GM18907 (cell line): ENCODE measurements around the gene ARMC6.
A peak's percentile ranks its signal among the peaks of the same experiment; 100 is the strongest.

Source experiments
- ATAC-seq: cut with Tn5 transposase; IDR thresholded peaks from one replicate; pipeline ENCODE4 v1.9.1; 2021; ENCODE audit warnings: mild to moderate bottlenecking, moderate library complexity; ENCODE audit not compliant: unreplicated experiment

ARMC6 gene

DNA sequence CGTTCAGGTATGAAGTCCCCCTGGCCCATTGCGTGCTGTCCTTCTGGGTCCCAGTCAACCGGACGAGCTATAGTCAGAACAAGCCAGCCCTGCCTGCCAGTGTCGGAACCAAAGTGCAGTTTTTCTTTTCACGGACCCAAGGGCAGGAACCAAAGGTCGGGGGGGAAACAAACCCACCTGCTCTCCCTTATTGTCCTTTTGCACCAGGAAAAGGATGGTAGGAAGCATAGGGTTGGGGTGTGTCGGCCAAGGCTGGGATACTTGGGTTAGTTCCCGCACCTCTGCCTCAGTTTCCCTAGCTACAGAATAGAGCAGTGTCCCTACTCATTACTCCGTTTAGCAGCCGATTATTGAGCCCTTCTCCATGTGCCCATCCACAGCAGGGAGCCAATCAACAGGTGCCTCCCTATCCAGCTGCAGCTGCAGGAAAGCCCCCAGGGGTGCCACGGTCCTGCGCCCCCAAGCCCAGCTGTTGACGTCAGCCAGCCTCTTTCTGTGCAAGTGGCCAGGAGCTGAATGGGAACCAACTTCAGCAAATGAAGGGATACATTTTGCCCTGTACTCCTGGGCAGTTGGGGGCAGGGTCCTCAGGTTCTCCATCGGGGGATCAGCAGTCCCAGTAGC, 21.0 kb downstream of the ARMC6 start:
- no peak for ATAC-seq

DNA sequence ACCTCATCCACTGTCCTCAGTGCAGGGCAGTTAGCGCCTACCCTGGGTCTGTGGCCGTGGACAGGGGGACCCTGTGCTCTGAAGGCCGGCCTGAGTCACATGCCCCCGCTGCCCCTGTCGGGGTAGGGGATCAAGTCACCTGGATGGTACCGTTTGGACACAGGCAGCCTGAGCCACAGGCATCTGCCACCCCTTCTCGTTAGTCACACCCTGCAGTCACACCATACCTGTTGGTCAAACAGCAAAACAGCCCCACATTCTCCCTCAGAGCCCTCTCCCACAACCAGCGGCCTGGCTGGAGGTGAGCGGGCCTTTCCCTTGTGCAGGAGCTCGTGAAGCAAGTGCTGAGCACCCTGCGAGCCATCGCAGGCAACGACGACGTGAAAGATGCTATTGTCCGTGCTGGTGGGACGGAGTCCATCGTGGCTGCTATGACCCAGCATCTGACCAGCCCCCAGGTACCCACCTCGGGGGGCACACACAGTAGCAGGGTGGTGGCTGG, 21.6 kb downstream of the ARMC6 start:
- no peak for ATAC-seq

DNA sequence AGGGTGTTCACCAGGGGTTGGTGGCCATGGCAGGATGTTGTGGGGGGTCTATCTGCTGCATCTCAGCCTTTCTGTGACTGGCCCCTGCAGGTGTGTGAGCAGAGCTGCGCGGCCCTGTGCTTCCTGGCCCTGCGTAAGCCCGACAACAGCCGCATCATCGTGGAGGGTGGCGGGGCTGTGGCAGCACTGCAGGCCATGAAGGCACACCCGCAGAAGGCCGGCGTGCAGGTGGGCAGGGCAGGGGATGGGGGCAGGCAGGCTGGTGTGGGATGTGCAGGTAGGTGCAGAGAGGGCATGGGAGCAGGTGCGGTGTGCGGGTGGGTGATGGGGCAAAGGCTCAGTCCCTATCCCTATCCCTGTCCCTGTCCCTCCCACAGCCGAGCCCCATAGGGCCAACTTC, 22.3 kb downstream of the ARMC6 start:
- no peak for ATAC-seq

DNA sequence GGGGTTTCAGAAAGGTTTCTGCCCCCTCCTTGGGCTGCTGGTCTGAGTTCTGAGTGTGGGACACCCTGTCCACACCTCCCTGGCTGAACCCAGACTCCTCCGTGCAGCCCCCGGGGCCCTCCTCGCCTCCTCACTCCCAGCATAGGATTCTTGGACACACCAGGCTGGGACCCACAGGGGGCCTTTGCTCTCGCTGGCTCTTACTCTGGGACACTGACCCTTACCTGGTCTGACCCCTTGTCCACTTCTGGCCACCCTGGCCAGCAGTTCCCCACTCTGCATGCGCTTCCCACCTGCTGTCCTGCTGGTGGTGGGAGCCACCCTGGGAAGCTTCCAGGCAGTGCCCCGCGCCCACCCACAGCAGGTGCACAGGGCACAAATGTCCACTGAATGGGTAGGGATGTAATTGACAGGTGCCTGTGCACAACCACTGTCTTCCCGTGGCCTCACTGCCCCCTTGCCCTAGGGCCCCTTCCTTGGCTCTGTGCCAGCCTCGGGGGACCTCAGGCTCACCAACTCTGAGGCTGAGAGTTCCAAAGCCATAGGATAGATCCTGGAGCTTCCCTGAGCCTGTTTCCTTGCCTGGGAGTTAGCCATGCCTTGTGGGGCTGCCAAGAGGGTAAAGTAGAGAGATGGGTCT, 23.4 kb downstream of the ARMC6 start:
- no peak for ATAC-seq

GRCh38 chr19:19057317-19057716, 23.9 kb downstream of the ARMC6 start:
- no peak for ATAC-seq

DNA sequence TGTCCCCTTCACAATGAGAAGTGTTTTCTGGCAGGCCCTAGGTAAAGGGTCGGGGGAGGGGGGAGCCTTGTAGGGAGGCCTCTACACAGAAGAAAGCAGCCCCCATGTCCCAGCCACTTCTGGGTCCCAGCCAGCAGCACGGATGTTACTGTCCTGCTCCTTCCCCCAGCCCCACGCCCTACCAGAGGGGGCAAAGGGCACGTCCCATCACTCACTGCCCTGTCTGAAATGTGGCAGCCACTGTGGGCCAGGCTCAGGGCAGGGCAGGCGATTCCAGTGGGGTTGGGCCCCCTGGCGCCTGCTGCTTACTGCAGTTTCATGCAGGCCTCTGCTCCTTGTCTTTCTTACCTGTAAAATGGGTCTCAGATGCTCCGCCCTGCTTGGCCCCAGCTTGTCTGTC, 24.3 kb downstream of the ARMC6 start:
- ATAC-seq: no peak

- no peak for ATAC-seq
These were observed 25.8 kb downstream of the ARMC6 start for GRCh38 chr19:19059018-19059836.

- no peak for ATAC-seq
These were observed 26.6 kb downstream of the ARMC6 start for GRCh38 chr19:19059837-19060611.

DNA sequence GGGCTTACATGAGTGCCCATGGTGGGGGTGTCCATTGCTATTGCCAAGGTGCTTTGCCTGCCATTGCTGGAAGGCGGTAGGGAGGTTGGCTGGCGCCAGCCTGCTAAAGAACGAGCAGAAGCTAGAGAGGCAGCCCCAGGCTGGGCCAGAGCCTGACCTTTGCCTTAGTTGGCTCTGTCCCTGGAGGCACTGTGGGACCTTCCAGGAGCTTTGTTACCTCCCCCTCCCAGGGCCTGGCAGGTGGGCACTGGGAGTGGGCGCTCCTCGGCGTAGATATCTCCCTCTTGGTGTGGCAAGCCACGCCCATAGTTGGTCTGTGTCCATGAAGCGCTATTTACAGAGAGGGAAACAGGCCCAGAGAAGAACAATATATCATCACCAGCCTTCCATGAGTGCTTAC, 28.1 kb downstream of the ARMC6 start:
- no peak for ATAC-seq

DNA sequence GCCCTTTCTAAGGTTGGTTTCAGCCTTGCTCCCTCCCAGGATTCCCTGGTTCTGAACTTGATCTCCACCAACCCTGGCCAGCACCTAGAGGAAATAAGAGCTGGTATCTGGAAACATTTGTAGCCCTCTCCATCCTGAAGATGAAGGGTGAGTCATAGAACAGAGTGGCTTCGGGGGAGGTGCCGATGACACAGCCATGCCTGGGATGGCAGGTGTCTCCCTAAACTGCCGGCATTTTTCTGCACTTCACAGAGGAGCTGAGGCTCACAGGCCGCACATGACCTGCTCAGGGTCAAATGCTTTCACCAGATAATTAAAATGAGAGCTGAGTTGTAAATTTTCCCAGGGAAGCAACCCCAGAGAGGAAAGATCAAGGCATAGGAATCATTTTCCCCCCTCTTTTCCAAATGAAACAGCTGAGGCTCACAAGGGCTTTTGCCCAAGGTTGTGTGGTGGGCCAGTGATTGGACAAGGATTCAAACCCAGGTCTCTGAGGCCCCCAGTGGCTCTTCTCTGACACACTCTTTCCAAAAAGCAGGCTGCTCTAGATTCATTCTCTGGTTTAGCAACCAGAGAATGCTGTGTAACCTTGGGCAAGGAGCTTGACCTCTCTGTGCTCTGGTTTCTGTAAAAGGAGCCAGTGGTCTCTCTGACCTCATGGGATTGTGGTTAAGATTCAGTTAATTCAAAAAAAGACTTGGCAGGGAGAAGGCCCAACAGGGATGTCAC, 29.2 kb downstream of the ARMC6 start:
- no peak for ATAC-seq

DNA sequence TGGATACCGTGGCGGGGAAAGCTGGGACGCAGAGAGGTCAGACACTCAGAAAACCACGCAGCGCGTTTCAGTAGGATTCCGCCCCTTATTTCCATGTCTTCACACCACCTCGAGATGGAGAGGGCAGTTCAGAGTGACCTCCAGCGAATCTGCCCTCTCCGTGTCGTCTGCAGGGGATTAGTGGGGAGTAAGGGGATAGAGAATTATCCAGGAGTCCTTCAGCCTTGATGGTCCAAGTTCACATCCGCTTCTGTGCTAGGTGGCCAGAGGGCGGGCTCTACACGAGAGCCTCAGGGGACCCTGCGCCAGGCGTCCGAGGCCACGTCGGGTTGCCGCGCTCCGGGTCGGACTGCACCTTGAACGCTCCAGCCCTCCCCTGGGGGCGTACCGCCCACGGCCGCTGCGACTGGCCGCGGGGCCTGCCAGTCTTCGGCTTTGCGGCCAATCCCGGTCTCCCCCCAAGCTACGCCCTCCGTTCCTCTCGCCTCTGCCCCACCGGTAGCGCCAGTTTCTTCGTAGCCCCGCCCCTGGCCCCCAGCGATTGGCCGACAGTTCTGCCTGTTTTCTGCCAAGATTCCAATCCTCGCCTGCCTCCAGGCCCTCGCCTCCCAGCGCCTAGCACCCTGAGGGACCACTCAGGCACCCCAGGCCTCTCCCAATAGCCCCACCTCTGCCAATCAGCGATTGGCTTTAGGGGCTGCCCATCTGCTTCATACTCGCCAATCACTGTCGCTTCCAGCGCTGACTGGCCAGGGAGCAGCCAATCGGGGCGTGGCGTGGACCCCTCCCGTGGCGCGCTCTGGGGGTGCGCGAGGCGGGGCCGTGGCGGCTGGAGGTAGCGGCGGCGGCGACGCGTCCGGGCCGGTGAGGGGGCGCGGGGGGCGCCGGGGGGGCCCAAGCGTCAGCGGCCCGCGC, 30.0 kb downstream of the ARMC6 start, which contains the start of gene SLC25A42:
TSS of gene SLC25A42 (plus strand) at position 812 of the 915 bp plus-strand sequence. CDS start 32,131 bp downstream, outside the sequence.
- peak; percentile 93 for ATAC-seq

GRCh38 chr19:19064098-19064722, 30.8 kb downstream of the ARMC6 start:
- ATAC-seq: peak; percentile 10

- no peak for ATAC-seq
These were observed 31.7 kb downstream of the ARMC6 start for GRCh38 chr19:19064811-19065745.

- no peak for ATAC-seq
These were observed 34.1 kb downstream of the ARMC6 start for GRCh38 chr19:19067276-19068072.

DNA sequence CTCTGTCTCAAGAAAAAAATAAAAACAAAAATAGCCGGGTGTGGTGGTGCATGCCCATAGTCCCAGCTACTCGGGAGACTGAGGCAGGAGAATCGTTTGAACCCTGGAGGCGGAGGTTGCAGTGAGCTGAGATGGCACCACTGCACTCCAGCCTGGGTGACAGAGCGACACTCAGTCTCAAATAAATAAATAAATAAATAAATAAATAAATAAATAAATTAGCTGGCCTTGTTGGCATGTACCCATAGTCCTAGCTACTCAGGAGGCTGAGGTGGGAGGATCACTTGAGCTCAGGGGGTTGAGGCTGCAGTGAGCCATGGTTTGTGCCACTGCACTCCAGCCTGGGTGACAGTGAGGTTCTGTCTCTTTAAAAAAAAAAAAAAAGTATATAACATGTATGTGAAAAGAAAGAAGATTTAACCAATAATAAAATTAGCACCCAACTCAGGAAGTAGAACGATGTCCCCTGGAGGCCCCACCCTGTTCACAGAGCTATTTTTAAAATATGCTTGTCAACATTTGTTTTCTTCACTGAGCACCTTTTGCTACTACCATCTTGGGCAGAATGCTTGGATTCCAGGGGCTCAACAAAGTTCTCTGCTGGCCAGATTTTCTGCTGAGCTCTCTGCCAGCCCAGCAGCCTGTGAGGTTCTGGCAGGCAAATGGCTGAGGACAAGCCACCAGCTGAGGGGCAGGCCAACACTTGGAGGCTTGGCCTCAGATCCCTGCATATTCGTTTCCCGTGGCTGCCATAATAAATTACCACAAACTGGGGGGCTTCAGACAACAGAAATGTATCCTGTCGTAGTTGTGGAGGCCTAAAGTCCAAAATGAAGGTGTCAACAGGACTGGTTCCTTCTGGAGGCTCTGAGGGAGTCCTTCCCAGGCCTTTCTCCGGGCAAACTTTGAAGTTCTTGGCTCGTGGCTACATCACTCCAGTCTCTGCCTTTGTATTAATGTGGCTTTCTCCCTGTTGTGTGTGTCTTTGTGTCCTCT, 35.6 kb downstream of the ARMC6 start:
- no peak for ATAC-seq

GRCh38 chr19:19071897-19072296, 38.5 kb downstream of the ARMC6 start:
- ATAC-seq: no peak
